Activated CD8-positive, alpha-beta T cell treated with anti-CD3 and anti-CD28 coated beads for 36 hours (primary cell): ENCODE data around the gene RAPH1. TPM values are rescaled to one million over a fixed set of nuclear protein-coding genes. Genes with fewer than 3 reads are reported as not detected.

Source experiments
- ATAC-seq: fragments of 200-7000 bp; cut with Tn5 transposase; one replicate; pipeline ENCODE4 v1.10.0; 2021; ENCODE audit warnings: mild to moderate bottlenecking, moderate library complexity
- CTCF ChIA-PET: fragments of 350-600 bp; sonication (Branson Sonifier 250); formaldehyde crosslinking; loops from one replicate; lab custom pipeline; 2021; ENCODE audit warnings: antibody characterized with exemption; lab: Charles Lee
- POLR2A ChIA-PET: fragments of 350-600 bp; sonication (Branson Sonifier 250); formaldehyde crosslinking; loops from one replicate; lab custom pipeline; 2021; ENCODE audit warnings: antibody characterized with exemption; lab: Charles Lee
- DNase-seq: peaks from one replicate; pipeline ENCODE4 v3.0.0-alpha.2; 2020
- H3K27ac Mint-ChIP-seq: one replicate; pipeline ENCODE4 v1.8.0; 2021; ENCODE audit warnings: mild to moderate bottlenecking, mixed read lengths
- H3K27me3 Mint-ChIP-seq: one replicate; pipeline ENCODE4 v1.8.0; 2021; ENCODE audit warnings: mixed read lengths
- H3K36me3 Mint-ChIP-seq: one replicate; pipeline ENCODE4 v1.8.0; 2021; ENCODE audit warnings: low read depth, mixed read lengths
- H3K4me1 Mint-ChIP-seq: one replicate; pipeline ENCODE4 v1.8.0; 2021; ENCODE audit warnings: low read depth, mixed read lengths
- H3K4me3 Mint-ChIP-seq: one replicate; pipeline ENCODE4 v1.8.0; 2021; ENCODE audit warnings: mild to moderate bottlenecking, moderate library complexity, mixed read lengths
- H3K9me3 Mint-ChIP-seq: one replicate; pipeline ENCODE4 v1.8.0; 2021; ENCODE audit warnings: mixed read lengths
- intact Hi-C: fragments of 100-400 bp; cut with micrococcal nuclease; formaldehyde crosslinking; loops from one replicate; pipeline ENCODE4 v1.10.0; 2022
- total RNA-seq, 2 experiments: library from RNA; stranded (reverse); gene quantifications; one replicate each; pipeline ENCODE4 v1.2.3, GENCODE V29; 2021
- TF ChIP-seq, protein P1 (sequence below): fragments of 200-600 bp; IDR thresholded peaks from one replicate; pipeline ENCODE4 v1.8.0; 2022; ENCODE audit warnings: antibody characterized with exemption, mild to moderate bottlenecking

The RAPH1 gene
- total RNA-seq, 2 experiments from 2014 or later = 1.5 to 1.9 TPM

DNA sequence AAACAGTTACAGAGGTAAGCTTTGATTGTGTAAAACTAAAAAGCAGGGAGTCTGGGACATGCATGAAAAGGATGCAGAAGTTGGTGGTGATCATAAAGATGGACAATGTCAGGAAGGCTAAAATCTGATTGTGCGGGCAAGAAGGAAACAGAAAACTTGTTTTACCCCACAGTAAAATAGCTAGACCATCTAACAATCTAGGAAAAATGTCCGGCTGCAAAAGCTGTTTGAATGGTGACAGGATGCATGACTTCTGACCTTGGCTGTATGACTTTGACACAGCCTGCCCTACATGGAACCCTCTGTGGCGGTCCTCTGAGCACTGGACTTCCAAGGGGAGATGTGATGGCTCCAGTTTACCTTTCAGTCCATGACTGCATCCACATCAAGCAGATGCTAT is 93.6 kb downstream of the RAPH1 start:
- ATAC-seq (no peak), DNase-seq (no peak)
- intact Hi-C loops = no loop called here
- Mint-ChIP-seq H3K4me1 (peaks cover 6% of the 10 kb centered on the region), H3K9me3 (no peaks in the 10 kb centered on the region), H3K4me3 (no peak overlapping the region), H3K27me3 (no peaks in the 10 kb centered on the region), H3K27ac (no peak overlapping the region), H3K36me3 (peaks cover 3% of the 10 kb centered on the region)
- CTCF ChIA-PET = interaction anchor here (1.8 kb wide), 1 partner anchor 13 kb away, joined by 7 read pairs; no protein-coding TSS in a partner anchor
- TF ChIP-seq, protein P1, sequence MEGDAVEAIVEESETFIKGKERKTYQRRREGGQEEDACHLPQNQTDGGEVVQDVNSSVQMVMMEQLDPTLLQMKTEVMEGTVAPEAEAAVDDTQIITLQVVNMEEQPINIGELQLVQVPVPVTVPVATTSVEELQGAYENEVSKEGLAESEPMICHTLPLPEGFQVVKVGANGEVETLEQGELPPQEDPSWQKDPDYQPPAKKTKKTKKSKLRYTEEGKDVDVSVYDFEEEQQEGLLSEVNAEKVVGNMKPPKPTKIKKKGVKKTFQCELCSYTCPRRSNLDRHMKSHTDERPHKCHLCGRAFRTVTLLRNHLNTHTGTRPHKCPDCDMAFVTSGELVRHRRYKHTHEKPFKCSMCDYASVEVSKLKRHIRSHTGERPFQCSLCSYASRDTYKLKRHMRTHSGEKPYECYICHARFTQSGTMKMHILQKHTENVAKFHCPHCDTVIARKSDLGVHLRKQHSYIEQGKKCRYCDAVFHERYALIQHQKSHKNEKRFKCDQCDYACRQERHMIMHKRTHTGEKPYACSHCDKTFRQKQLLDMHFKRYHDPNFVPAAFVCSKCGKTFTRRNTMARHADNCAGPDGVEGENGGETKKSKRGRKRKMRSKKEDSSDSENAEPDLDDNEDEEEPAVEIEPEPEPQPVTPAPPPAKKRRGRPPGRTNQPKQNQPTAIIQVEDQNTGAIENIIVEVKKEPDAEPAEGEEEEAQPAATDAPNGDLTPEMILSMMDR = no peak
- POLR2A ChIA-PET = interaction anchor here (1.6 kb wide), 1 partner anchor 13 kb away, joined by 3 read pairs; no protein-coding TSS in a partner anchor

DNA sequence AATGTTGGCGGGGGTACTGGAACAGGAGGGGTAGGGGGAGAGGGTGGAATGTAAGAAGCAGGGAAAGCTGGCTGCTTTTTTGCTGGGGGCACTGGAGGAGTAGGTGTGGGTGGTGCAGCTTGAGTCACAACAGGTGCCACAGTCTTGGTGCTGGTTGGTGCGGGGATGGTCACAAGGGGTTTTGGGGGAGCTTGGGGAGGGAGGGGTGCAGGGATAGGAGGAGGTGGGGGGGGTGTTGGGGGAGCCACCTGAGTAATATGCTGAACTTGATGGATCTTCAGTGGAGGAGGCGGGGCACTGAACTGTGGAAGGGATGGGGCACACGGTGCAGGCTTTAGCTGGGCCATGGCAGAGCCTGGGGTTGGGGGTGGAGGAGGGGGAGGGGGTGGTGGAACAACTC is 94.4 kb downstream of the RAPH1 start:
- ChIA-PET CTCF (interaction anchor here (0.9 to 1.3 kb wide), 2 partner anchors 12 to 25 kb away, joined by 3 to 4 read pairs; no protein-coding TSS in a partner anchor), POLR2A (no interaction called here)
- intact Hi-C loops = no loop called here
- TF ChIP-seq, protein P1 = no peak
- Mint-ChIP-seq H3K27ac (no peak overlapping the region), H3K9me3 (no peaks in the 10 kb centered on the region), H3K4me3 (no peak overlapping the region), H3K36me3 (peaks cover 3% of the 10 kb centered on the region), H3K27me3 (no peaks in the 10 kb centered on the region), H3K4me1 (no peaks in the 10 kb centered on the region)
- DNase-seq = no peak
- ATAC-seq = no peak

DNA sequence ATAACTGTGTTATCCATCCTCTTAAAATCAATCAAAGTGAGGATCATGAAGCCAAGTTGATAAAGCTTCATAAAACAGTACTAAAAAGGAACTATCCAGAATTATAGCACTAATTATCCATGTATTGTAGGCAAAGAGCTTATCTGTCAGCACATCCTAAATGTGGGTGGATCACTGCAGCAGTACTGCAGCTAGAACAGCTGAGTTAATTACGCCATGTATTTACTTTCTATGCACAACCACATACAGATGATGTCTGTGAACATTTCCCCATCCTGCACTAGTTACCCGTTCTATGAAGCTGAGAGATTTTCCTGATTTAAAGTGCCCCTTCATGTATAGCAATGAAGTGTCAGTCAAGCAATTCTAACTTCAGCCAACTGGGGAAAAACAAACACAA is 96.6 kb downstream of the RAPH1 start:
- ChIA-PET CTCF (interaction anchor here (1.1 kb wide), 1 partner anchor 108 kb away, joined by 3 read pairs; no protein-coding TSS in a partner anchor), POLR2A (no interaction called here)
- TF ChIP-seq, protein P1 = no peak
- no peak overlapping the region for H3K4me3 Mint-ChIP-seq
- H3K9me3 Mint-ChIP-seq = no peaks in the 10 kb centered on the region
- DNase-seq (no peak), ATAC-seq (no peak)
- intact Hi-C loops = no loop called here
- peaks cover 3% of the 10 kb centered on the region for H3K36me3 Mint-ChIP-seq
- no peak overlapping the region for H3K27ac Mint-ChIP-seq
- H3K27me3 Mint-ChIP-seq = no peaks in the 10 kb centered on the region
- no peaks in the 10 kb centered on the region for H3K4me1 Mint-ChIP-seq

DNA sequence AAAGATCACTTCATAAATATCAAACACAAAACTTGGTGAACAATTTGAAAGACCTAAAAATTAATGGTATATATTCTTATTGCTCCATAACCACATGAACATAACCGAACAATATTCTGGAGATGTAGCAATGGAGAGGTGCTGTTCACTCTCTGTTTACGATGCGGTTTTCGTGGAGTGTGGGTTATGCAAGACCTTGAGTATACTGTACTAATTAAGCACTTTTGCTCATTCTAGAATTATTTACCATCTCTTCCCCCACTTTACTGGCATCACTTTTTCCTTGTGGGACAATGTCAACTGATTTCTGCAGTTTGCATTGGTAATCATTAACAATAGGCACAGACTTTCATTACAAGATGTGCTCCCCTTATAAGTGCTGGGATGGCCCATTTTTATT is 97.6 kb downstream of the RAPH1 start:
- ChIA-PET CTCF (interaction anchor here (1.1 kb wide), 1 partner anchor 107 kb away, joined by 3 read pairs; no protein-coding TSS in a partner anchor), POLR2A (no interaction called here)
- DNase-seq (no peak), ATAC-seq (no peak)
- Mint-ChIP-seq H3K4me3 (no peak overlapping the region), H3K36me3 (peaks cover 6% of the 10 kb centered on the region), H3K27ac (no peak overlapping the region), H3K4me1 (no peaks in the 10 kb centered on the region), H3K27me3 (no peaks in the 10 kb centered on the region), H3K9me3 (no peaks in the 10 kb centered on the region)
- intact Hi-C loops = no loop called here
- TF ChIP-seq, protein P1 = no peak

DNA sequence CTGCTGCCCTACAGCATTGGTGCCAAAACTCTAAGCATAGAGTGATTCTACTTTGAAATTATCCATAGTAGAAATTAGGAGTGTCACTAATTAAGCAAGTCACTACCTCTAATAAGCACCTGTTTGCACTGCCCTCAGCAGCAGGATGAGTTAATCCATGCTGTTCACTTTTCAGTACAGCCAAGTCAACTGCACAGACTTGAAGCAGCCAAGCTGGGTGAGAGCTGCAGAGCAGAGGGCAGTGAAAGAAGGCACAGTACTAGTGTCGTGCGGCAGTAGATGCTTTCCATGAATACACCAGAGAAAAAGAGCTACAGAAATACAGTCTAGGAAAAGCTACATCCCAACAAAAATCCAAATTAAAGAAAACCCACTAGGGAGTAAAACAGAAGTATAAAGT is 98.6 kb downstream of the RAPH1 start:
- Mint-ChIP-seq H3K27ac (no peak overlapping the region), H3K27me3 (no peaks in the 10 kb centered on the region), H3K36me3 (peaks cover 6% of the 10 kb centered on the region), H3K9me3 (no peaks in the 10 kb centered on the region), H3K4me3 (no peak overlapping the region), H3K4me1 (no peaks in the 10 kb centered on the region)
- CTCF ChIA-PET = interaction anchor here (2.0 kb wide), 1 partner anchor 17 kb away, joined by 5 read pairs; no protein-coding TSS in a partner anchor
- ATAC-seq (no peak), DNase-seq (no peak)
- TF ChIP-seq, protein P1 = no peak
- POLR2A ChIA-PET = no interaction called here
- intact Hi-C loops = no loop called here
